NCI-H2107 treated with DMSO at 0.1 percent for 48 hours (cell line): Measurements from ENCODE around the gene SMAGP.

ENCODE experiments used
- DNase-seq: peaks from one replicate; lab custom pipeline; 2025; ENCODE audit not compliant: unreplicated experiment; lab: John Stamatoyannopoulos, UW

Gene SMAGP

GRCh38 chr12:51198568-51199365, 71.4 kb downstream of the SMAGP start:
- no peak for DNase-seq

GRCh38 chr12:51197736-51198567, 72.3 kb downstream of the SMAGP start:
- no peak for DNase-seq

- DNase-seq = no peak
These were observed 73.7 kb downstream of the SMAGP start for GRCh38 chr12:51196547-51196946.

GRCh38 chr12:51195841-51196240, 74.4 kb downstream of the SMAGP start:
- DNase-seq = no peak
